SK-N-SH treated with all-trans-retinoic acid at 6 μM for 48 hours (cell line): Measurements from ENCODE around the gene EIF6.

ENCODE experiments used
- BACH2 ChIP-seq: fragments of 250-450 bp; sonication (Bioruptor Pico); IDR thresholded peaks from 2 replicates; pipeline ENCODE4 v1.9.0; 2021; ENCODE audit warnings: mild to moderate bottlenecking, borderline replicate concordance
- ESRRG ChIP-seq: fragments of 250-450 bp; sonication (Bioruptor Pico); IDR thresholded peaks from 2 replicates; pipeline ENCODE4 v1.6.1; 2021; ENCODE audit warnings: mild to moderate bottlenecking
- GLIS3 ChIP-seq: fragments of 250-450 bp; sonication (Bioruptor Pico); IDR thresholded peaks from 2 replicates; pipeline ENCODE4 v1.5.0; 2020; ENCODE audit warnings: mild to moderate bottlenecking, moderate library complexity
- ISL1 ChIP-seq: fragments of 250-450 bp; sonication (Bioruptor Pico); IDR thresholded peaks from 2 replicates; pipeline ENCODE4 v2.1.2; 2022; ENCODE audit warnings: mild to moderate bottlenecking, moderate library complexity
- TCF4 ChIP-seq: fragments of 250-450 bp; sonication (Bioruptor Pico); IDR thresholded peaks from 2 replicates; pipeline ENCODE4 v1.8.0; 2021; ENCODE audit warnings: mild to moderate bottlenecking, moderate library complexity, borderline replicate concordance
- ZNF565 ChIP-seq: fragments of 450-650 bp; formaldehyde crosslinking; conservative IDR thresholded peaks from 2 replicates; pipeline ENCODE4 v1.5.0; 2020; ENCODE audit warnings: low read depth, mild to moderate bottlenecking, moderate library complexity
- ZNF8 ChIP-seq: fragments of 450-650 bp; formaldehyde crosslinking; IDR thresholded peaks from 2 replicates; pipeline ENCODE4 v1.5.0; 2020; ENCODE audit warnings: mild to moderate bottlenecking, moderate library complexity
- TF ChIP-seq, protein P1 (sequence below): fragments of 250-450 bp; sonication (Bioruptor Pico); IDR thresholded peaks from 2 replicates; pipeline ENCODE4 v1.8.0; 2020; ENCODE audit warnings: mild to moderate bottlenecking, moderate library complexity, borderline replicate concordance

DNA sequence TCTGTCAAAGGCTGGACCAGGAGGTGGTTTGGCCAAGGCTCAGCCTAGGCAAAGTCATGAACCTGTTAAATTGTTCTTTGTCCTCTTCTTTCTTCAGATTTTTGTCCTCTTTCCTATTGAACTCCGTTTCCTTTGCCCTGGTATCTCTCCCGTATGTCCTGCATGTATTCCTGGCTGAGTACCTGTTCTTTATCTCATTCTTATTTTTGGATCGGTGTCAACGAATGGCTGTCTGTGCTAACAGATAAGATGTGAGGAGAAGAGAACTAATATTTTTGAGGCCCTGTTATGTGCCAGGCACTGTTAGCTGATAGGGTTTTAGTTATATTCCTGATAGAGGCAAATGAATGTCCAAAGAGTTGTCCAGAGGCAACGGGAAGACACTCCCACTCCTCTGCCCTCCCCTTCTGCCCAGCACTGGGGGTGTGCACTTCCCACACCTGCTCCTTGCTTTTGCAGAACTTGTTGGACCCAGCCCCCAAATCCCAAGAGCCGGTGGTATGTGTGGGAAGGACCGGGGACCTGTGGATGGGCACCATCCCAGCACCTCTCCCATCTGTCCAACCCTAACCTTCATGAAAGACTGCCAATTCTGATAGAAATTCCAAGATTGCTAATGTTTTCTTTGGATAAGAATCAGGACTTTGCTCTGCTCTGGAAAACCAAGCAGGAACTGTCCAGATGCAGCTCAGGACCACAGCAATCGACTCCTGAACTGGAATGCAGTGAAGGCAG, 27.2 kb downstream of the EIF6 start:
- no peak for TF ChIP-seq TCF4
- TF ChIP-seq GLIS3 (CRISPR knock-in tag) = no peak
- 0 out of 2 replicates have a peak, but pooled peaks have one; percentile 24 for TF ChIP-seq ISL1 (CRISPR knock-in tag)
- no peak for TF ChIP-seq ZNF8
- no peak for TF ChIP-seq ZNF565
- TF ChIP-seq, protein P1, sequence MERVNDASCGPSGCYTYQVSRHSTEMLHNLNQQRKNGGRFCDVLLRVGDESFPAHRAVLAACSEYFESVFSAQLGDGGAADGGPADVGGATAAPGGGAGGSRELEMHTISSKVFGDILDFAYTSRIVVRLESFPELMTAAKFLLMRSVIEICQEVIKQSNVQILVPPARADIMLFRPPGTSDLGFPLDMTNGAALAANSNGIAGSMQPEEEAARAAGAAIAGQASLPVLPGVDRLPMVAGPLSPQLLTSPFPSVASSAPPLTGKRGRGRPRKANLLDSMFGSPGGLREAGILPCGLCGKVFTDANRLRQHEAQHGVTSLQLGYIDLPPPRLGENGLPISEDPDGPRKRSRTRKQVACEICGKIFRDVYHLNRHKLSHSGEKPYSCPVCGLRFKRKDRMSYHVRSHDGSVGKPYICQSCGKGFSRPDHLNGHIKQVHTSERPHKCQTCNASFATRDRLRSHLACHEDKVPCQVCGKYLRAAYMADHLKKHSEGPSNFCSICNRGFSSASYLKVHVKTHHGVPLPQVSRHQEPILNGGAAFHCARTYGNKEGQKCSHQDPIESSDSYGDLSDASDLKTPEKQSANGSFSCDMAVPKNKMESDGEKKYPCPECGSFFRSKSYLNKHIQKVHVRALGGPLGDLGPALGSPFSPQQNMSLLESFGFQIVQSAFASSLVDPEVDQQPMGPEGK (CRISPR knock-in tag) = no peak
- no peak for TF ChIP-seq BACH2
- no peak for TF ChIP-seq ESRRG (CRISPR knock-in tag)
